Stomach (tissue), 9 donors: ENCODE measurements around the gene FAM32A. TPM values are rescaled to one million over a fixed set of nuclear protein-coding genes. Genes with fewer than 3 reads are reported as not detected.

Experiments used
- DNase-seq, 2 donors: peaks; one replicate each; pipeline versions ENCODE4 v3.0.0 to v3.0.0-alpha.2; 2013 to 2019
- H3K27ac ChIP-seq, 5 donors: fragments of 200-600 bp in 4 of 5; sonication (generic) in 4 of 5; one replicate each; pipeline ENCODE4 v1.5.1; 2013 to 2019; ENCODE audit warnings: mild to moderate bottlenecking in 1 of 5, moderate library complexity in 1 of 5
- H3K27me3 ChIP-seq, 3 donors: fragments of 200-600 bp; sonication (generic); one replicate each; pipeline ENCODE4 v1.5.1; 2017 to 2019; ENCODE audit warnings: mixed run types in 1 of 3
- H3K36me3 ChIP-seq, 4 donors: fragments of 200-600 bp; sonication (generic); 1 replicate in 3 of 4; 2 replicates in 1 of 4; pipeline ENCODE4 v1.5.1; 2016 to 2019
- H3K4me1 ChIP-seq, 4 donors: fragments of 200-600 bp; sonication (generic); one replicate each; pipeline ENCODE4 v1.5.1; 2016 to 2019
- H3K4me3 ChIP-seq, 4 donors: fragments of 200-600 bp; sonication (generic) in 3 of 4; one replicate each; pipeline ENCODE4 v1.5.1; 2016 to 2019; ENCODE audit warnings: mild to moderate bottlenecking in 1 of 4
- H3K9me3 ChIP-seq, 4 donors: fragments of 200-600 bp; sonication (generic); one replicate each; pipeline ENCODE4 v1.5.1; 2016 to 2019
- CTCF ChIP-seq, 7 experiments: fragments of 450-650 bp in 4 of 7; fragments of 200-600 bp in 3 of 7; sonication (generic) in 3 of 7; IDR thresholded peaks; one replicate each; pipeline ENCODE4 v1.5.1; 2016 to 2019; ENCODE audit warnings: antibody characterized with exemption in 7 of 7, control low read depth in 2 of 7, mild to moderate bottlenecking in 1 of 7
- EP300 ChIP-seq: sonication (generic); formaldehyde crosslinking; IDR thresholded peaks from one replicate; pipeline ENCODE4 v1.6.1; 2017; ENCODE audit warnings: antibody characterized with exemption
- POLR2A ChIP-seq, 4 donors: fragments of 450-650 bp; IDR thresholded peaks; one replicate each; pipeline ENCODE4 v1.6.1; 2016; ENCODE audit warnings: antibody characterized with exemption in 4 of 4, control low read depth in 2 of 4, mild to moderate bottlenecking in 1 of 4, moderate library complexity in 1 of 4
- POLR2AphosphoS5 ChIP-seq, 3 donors: sonication (generic); formaldehyde crosslinking; IDR thresholded peaks; one replicate each; pipeline ENCODE4 v1.6.1; 2016; ENCODE audit warnings: antibody characterized with exemption in 3 of 3
- WGBS, 5 donors: extraction: QIAGEN DNeasy Blood & Tissue Kit in 3 of 5; methylation state at CpG; one replicate each; pipeline versions ENCODE4 v1.1.5 to v1.1.7; 2013 to 2018; 5-methylcytosine and 5-hydroxymethylcytosine counted together
- intact Hi-C: fragments of 100-400 bp; cut with DNase I; formaldehyde crosslinking; loops from one replicate; pipeline ENCODE4 v1.15.1; 2023; ENCODE audit warnings: low total_unique reads
- polyA plus RNA-seq, 3 donors: library from polyadenylated mRNA; stranded (reverse); fragments of 200-250 nt; gene quantifications; one replicate each; pipeline ENCODE4 v1.2.3, GENCODE V29; 2013
- total RNA-seq, 5 donors: library from RNA; depleted of rRNA; stranded (reverse); fragments of >200 nt; gene quantifications; one replicate each; pipeline versions ENCODE4 v1.1.0 to v1.2.3, GENCODE V29; 2014 to 2016
- donor health status: healthy with polysubstance abuse.
- donor health status: Bipolar disorder and iron deficiency.
- donor health status: healthy.

FAM32A gene
- total and polyA plus RNA-seq, 8 donors, result 8.2 to 175 (median 89.3) TPM

DNA sequence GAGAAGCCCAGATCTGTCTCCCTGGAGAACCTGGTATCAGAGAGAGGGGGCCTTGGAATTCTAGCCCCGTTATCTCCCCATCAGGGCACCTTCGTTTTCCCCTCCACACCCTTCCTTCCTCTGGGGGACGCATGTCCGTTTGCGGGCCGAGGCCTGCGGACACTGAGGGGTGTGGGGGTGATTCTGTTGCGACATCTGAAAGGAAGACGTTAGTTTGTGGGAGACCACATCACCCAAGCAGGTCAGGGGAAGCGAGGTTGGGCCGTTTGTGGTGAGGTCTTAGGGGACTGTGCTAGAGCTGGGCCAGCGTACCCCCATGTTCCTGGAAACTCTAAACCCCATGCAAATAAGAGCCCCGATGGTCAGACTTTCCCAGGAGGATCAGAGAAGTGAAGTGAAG is 45.5 kb upstream of the FAM32A start:
- no peak for DNase-seq
- no peak for TF ChIP-seq EP300
- TF ChIP-seq CTCF (IDR thresholded peaks at IDR 0.05), result no peak
- no peak for TF ChIP-seq POLR2A (IDR thresholded peaks at IDR 0.05)
- no peak for TF ChIP-seq POLR2AphosphoS5 (IDR thresholded peaks at IDR 0.05)
- peaks cover 0 to 10% (median 0%) of the 10 kb centered on the region in 3 donors for H3K27me3 ChIP-seq
- H3K36me3 ChIP-seq, result peaks cover 0 to under 1% (median 0%) of the 10 kb centered on the region in 4 donors
- peaks cover 0 to 21% (median 15%) of the 10 kb centered on the region in 4 donors for H3K4me1 ChIP-seq
- intact Hi-C loops, result no loop called here
- WGBS, 5 donors, result 57 to 76% (median 73%) methylated on average over 11 to 13 of the region's 13 CpGs
- no peaks in the 10 kb centered on the region for H3K9me3 ChIP-seq
- no peak overlapping the region for H3K4me3 ChIP-seq
- H3K27ac ChIP-seq, result no peak overlapping the region

DNA sequence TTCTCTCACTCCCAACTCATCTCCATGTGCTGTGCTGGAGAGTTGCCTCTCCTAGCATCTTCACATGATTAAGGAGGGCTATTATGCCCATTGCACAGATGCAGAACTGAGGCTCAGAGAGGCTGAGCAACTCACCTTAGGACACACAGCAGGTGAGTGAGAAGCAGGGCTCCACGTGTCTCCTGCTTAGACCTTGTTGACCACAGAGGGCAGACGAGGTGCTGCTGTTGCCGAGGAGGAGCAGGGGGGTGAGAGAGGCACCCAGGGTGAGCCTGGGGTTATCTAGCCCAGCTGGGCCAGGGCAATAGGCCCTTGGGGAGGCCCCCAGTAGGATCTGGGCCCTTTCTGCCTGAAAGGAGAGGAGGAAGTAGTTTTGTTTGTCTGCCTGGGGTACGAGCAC is 44.2 kb upstream of the FAM32A start:
- no peak overlapping the region for H3K4me3 ChIP-seq
- no peak for TF ChIP-seq CTCF (IDR thresholded peaks at IDR 0.05)
- DNase-seq, result peak in 1 of 2 donors; percentile 32
- no peaks in the 10 kb centered on the region for H3K36me3 ChIP-seq
- intact Hi-C loops, result no loop called here
- peaks cover 0 to 10% (median 0%) of the 10 kb centered on the region in 3 donors for H3K27me3 ChIP-seq
- 25 to 41% (median 36%) methylated on average over 2 to 4 of the region's 4 CpGs for WGBS, 5 donors
- peaks cover 0 to 32% (median 23%) of the 10 kb centered on the region in 4 donors for H3K4me1 ChIP-seq
- H3K9me3 ChIP-seq, result no peaks in the 10 kb centered on the region
- peak overlapping the region in 1 of 5 donors; percentile 86 for H3K27ac ChIP-seq

GRCh38 chr19:16142032-16142580 is 43.1 kb upstream of the FAM32A start:
- Histone ChIP-seq H3K9me3 (no peaks in the 10 kb centered on the region), H3K4me3 (no peak overlapping the region), H3K36me3 (no peaks in the 10 kb centered on the region), H3K4me1 (peaks cover 0 to 31% (median 20%) of the 10 kb centered on the region in 4 donors), H3K27ac (peak overlapping the region in 2 of 5 donors; percentile 86 to 90), H3K27me3 (peaks cover 0 to 10% (median 0%) of the 10 kb centered on the region in 3 donors)
- TF ChIP-seq EP300, result no peak
- TF ChIP-seq CTCF (IDR thresholded peaks at IDR 0.05), result no peak
- TF ChIP-seq POLR2A (IDR thresholded peaks at IDR 0.05), result no peak
- TF ChIP-seq POLR2AphosphoS5 (IDR thresholded peaks at IDR 0.05), result no peak
- intact Hi-C loops, result no loop called here
- WGBS, 5 donors, result 77 to 85% (median 80%) methylated on average over 9 of the region's 9 CpGs
- no peak for DNase-seq

GRCh38 chr19:16143399-16144215 is 41.6 kb upstream of the FAM32A start, which contains the start of gene HSH2D:
Gene HSH2D (plus strand): TSS chr19:16143685. CDS start chr19:16148751, 5,066 bp downstream.
- Histone ChIP-seq H3K27ac (peak within 1 kb of the TSS; percentile 65 to 90 (median 86)), H3K4me1 (peaks cover 0 to 33% (median 20%) of the 10 kb centered on the region in 4 donors), H3K27me3 (peaks cover 0 to 10% (median 0%) of the 10 kb centered on the region in 3 donors), H3K9me3 (no peaks in the 10 kb centered on the region), H3K4me3 (peak within 1 kb of the TSS; percentile 37 to 50 (median 42)), H3K36me3 (peaks cover 0 to 4% (median 1%) of the 10 kb centered on the region in 4 donors)
- DNase-seq, result peak; percentile 94 to 95
- 13 to 27% (median 20%) methylated on average over 12 to 13 of the region's 13 CpGs for WGBS, 5 donors
- TF ChIP-seq EP300, result no peak
- TF ChIP-seq POLR2AphosphoS5 (IDR thresholded peaks at IDR 0.05), result peak; percentile 16 to 90 (median 86)
- no peak for TF ChIP-seq POLR2A (IDR thresholded peaks at IDR 0.05)
- intact Hi-C loops, result no loop called here
